HG02870 (cell line): ENCODE data around the gene KRT5.
"Not testable (repeated sequence)": the region's sequence is repeated elsewhere in the genome, so short reads cannot be mapped to it uniquely, and the experiment has no call there.

Experiments
- ATAC-seq: cut with Tn5 transposase; IDR thresholded peaks from one replicate; pipeline ENCODE4 v1.9.1; 2021; ENCODE audit warnings: mild to moderate bottlenecking, moderate library complexity; ENCODE audit not compliant: unreplicated experiment

The KRT5 gene

GRCh38 chr12:52522346-52523011, 2.3 kb upstream of the KRT5 start:
- ATAC-seq: no peak

GRCh38 chr12:52521568-52522266, 1.5 kb upstream of the KRT5 start:
- ATAC-seq: no peak

GRCh38 chr12:52521175-52521567, 977 bp upstream of the KRT5 start:
- no peak for ATAC-seq

GRCh38 chr12:52519387-52519703, 849 bp downstream of the KRT5 start:
- no peak for ATAC-seq

GRCh38 chr12:52518574-52519386, 1.4 kb downstream of the KRT5 start:
- ATAC-seq: no peak

GRCh38 chr12:52517888-52518287, 2.3 kb downstream of the KRT5 start:
- no peak for ATAC-seq

- no peak for ATAC-seq
Observed at GRCh38 chr12:52517005-52517835, 3.0 kb downstream of the KRT5 start.

GRCh38 chr12:52515927-52516831, 4.0 kb downstream of the KRT5 start:
- no peak for ATAC-seq

GRCh38 chr12:52515319-52515646, 4.9 kb downstream of the KRT5 start:
- ATAC-seq: no peak

GRCh38 chr12:52514471-52515318, 5.5 kb downstream of the KRT5 start:
- no peak for ATAC-seq

- ATAC-seq: no peak
Observed at GRCh38 chr12:52513736-52514135, 6.5 kb downstream of the KRT5 start.

- no peak for ATAC-seq
Observed at GRCh38 chr12:52508211-52508610, 12.0 kb downstream of the KRT5 start.

- ATAC-seq: no peak
Observed at GRCh38 chr12:52506858-52507715, 13.1 kb downstream of the KRT5 start.

GRCh38 chr12:52502877-52503276, 17.3 kb downstream of the KRT5 start:
- no peak for ATAC-seq

GRCh38 chr12:52501490-52501889, 18.7 kb downstream of the KRT5 start:
- no peak for ATAC-seq

- ATAC-seq: not testable (repeated sequence)
Observed at GRCh38 chr12:52500574-52500973, 19.6 kb downstream of the KRT5 start.

- ATAC-seq: no peak
Observed at GRCh38 chr12:52499806-52500560, 20.2 kb downstream of the KRT5 start.

- ATAC-seq: no peak
Observed at GRCh38 chr12:52498946-52499345, 21.2 kb downstream of the KRT5 start.
